Esophagus muscularis mucosa (tissue), 4 donors: ENCODE measurements around the gene ZFPM1. TPM values are rescaled to one million over a fixed set of nuclear protein-coding genes. Genes with fewer than 3 reads are reported as not detected.

Experiments
- DNase-seq: peaks from one replicate; pipeline ENCODE4 v3.0.0-alpha.2; 2017; ENCODE audit errors: extremely low spot score
- H3K27ac ChIP-seq, 4 donors: fragments of 200-600 bp; sonication (generic); replicated peaks in 1 of 4; 1 replicate in 3 of 4; 2 replicates in 1 of 4; pipeline ENCODE4 v1.5.1; 2016 to 2019; ENCODE audit warnings: mild to moderate bottlenecking in 1 of 4
- H3K27me3 ChIP-seq, 4 donors: fragments of 200-600 bp; sonication (generic); one replicate each; pipeline versions ENCODE4 v1.5.1 to v1.6.0; 2016 to 2019
- H3K36me3 ChIP-seq, 4 donors: fragments of 200-600 bp; sonication (generic); one replicate each; pipeline ENCODE4 v1.5.1; 2016 to 2019
- H3K4me1 ChIP-seq, 4 donors: fragments of 200-600 bp; sonication (generic); one replicate each; pipeline ENCODE4 v1.5.1; 2016 to 2019
- H3K4me3 ChIP-seq, 4 donors: fragments of 200-600 bp; sonication (generic); 1 replicate in 2 of 4; 2 replicates in 2 of 4; pipeline ENCODE4 v1.5.1; 2016 to 2019; ENCODE audit warnings: mild to moderate bottlenecking in 4 of 4, moderate library complexity in 1 of 4
- H3K9me3 ChIP-seq, 4 donors: fragments of 200-600 bp; sonication (generic); 1 replicate in 3 of 4; 2 replicates in 1 of 4; pipeline ENCODE4 v1.5.1; 2016 to 2019
- CTCF ChIP-seq, 3 experiments: fragments of 200-600 bp in 2 of 3; fragments of 450-650 bp in 1 of 3; sonication (generic) in 2 of 3; IDR thresholded peaks; one replicate each; pipeline ENCODE4 v1.5.1; 2017 to 2019; ENCODE audit warnings: antibody characterized with exemption in 3 of 3, mild to moderate bottlenecking in 2 of 3, moderate library complexity in 1 of 3
- EP300 ChIP-seq: sonication (generic); formaldehyde crosslinking; IDR thresholded peaks from one replicate; pipeline ENCODE4 v1.6.1; 2017; ENCODE audit warnings: antibody characterized with exemption
- POLR2A ChIP-seq: fragments of 450-650 bp; IDR thresholded peaks from one replicate; pipeline ENCODE4 v1.6.1; 2017; ENCODE audit warnings: antibody characterized with exemption, moderate library complexity, mild to moderate bottlenecking, low read depth
- POLR2AphosphoS5 ChIP-seq, 2 donors: sonication (generic); formaldehyde crosslinking; IDR thresholded peaks; one replicate each; pipeline ENCODE4 v1.6.1; 2017; ENCODE audit warnings: antibody characterized with exemption in 2 of 2
- whole genome bisulfite sequencing: methylation state at CpG from one replicate; pipeline ENCODE4 v1.1.5; 2018; 5-methylcytosine and 5-hydroxymethylcytosine counted together
- intact Hi-C: fragments of 100-400 bp; cut with DNase I; formaldehyde crosslinking; loops from one replicate; pipeline ENCODE4 v1.15.1; 2023
- total RNA-seq, 4 donors: library from RNA; depleted of rRNA; stranded (reverse); fragments of >200 nt; gene quantifications; one replicate each; pipeline versions ENCODE4 v1.1.0 to v1.2.1, GENCODE V29; 2016

ZFPM1 gene
- total RNA-seq, 4 donors from 2014 or later: 0.42 to 1.4 (median 1.0) TPM

- TF ChIP-seq EP300: no peak
- TF ChIP-seq POLR2A: no peak
- TF ChIP-seq CTCF (IDR thresholded peaks at IDR 0.05): no peak
- no peak for TF ChIP-seq POLR2AphosphoS5 (IDR thresholded peaks at IDR 0.05)
- H3K4me1 ChIP-seq: no peaks in the 10 kb centered on the region
- no peaks in the 10 kb centered on the region for H3K9me3 ChIP-seq
- DNase-seq: no peak
- peaks cover 0 to 82% (median 12%) of the 10 kb centered on the region in 4 donors for H3K27me3 ChIP-seq
- no peaks in the 10 kb centered on the region for H3K36me3 ChIP-seq
- 89% methylated on average over 11 of the region's 14 CpGs for WGBS
- intact Hi-C loops: no loop called here
- H3K27ac ChIP-seq: no peak overlapping the region
- H3K4me3 ChIP-seq: no peak overlapping the region
These were observed 58.8 kb downstream of the ZFPM1 start for GRCh38 chr16:88511906-88512305.

GRCh38 chr16:88512728-88513696 is 59.9 kb downstream of the ZFPM1 start:
- no peak for TF ChIP-seq EP300
- no peak for TF ChIP-seq POLR2A
- TF ChIP-seq POLR2AphosphoS5 (IDR thresholded peaks at IDR 0.05): no peak
- no peak for TF ChIP-seq CTCF (IDR thresholded peaks at IDR 0.05)
- Histone ChIP-seq H3K27me3 (peaks cover 0 to 93% (median 13%) of the 10 kb centered on the region in 4 donors), H3K4me3 (no peak overlapping the region), H3K27ac (no peak overlapping the region), H3K9me3 (no peaks in the 10 kb centered on the region), H3K4me1 (no peaks in the 10 kb centered on the region), H3K36me3 (no peaks in the 10 kb centered on the region)
- intact Hi-C loops: no loop called here
- DNase-seq: no peak
- WGBS: 81% methylated on average over 14 of the region's 35 CpGs

GRCh38 chr16:88514070-88514469 is 61.0 kb downstream of the ZFPM1 start:
- no peak for TF ChIP-seq POLR2A
- TF ChIP-seq POLR2AphosphoS5 (IDR thresholded peaks at IDR 0.05): no peak
- TF ChIP-seq EP300: no peak
- no peak for TF ChIP-seq CTCF (IDR thresholded peaks at IDR 0.05)

GRCh38 chr16:88514526-88515232 is 61.6 kb downstream of the ZFPM1 start:
- WGBS: 81% methylated on average over 12 of the region's 19 CpGs

More at GRCh38 chr16:88514070-88514469, 61.0 kb downstream of the ZFPM1 start:
- DNase-seq: no peak
- Histone ChIP-seq H3K36me3 (no peaks in the 10 kb centered on the region), H3K27ac (no peak overlapping the region), H3K4me1 (no peaks in the 10 kb centered on the region), H3K4me3 (no peak overlapping the region), H3K9me3 (no peaks in the 10 kb centered on the region), H3K27me3 (peaks cover 0 to 97% (median 14%) of the 10 kb centered on the region in 4 donors)
- 86% methylated on average over 7 of the region's 20 CpGs for WGBS
- intact Hi-C loops: no loop called here

More at GRCh38 chr16:88514526-88515232, 61.6 kb downstream of the ZFPM1 start:
- Histone ChIP-seq H3K9me3 (no peaks in the 10 kb centered on the region), H3K4me1 (no peaks in the 10 kb centered on the region), H3K36me3 (no peaks in the 10 kb centered on the region), H3K27me3 (peaks cover 0 to 99% (median 14%) of the 10 kb centered on the region in 4 donors), H3K4me3 (no peak overlapping the region), H3K27ac (no peak overlapping the region)
- no peak for DNase-seq
- intact Hi-C loops: no loop called here
- TF ChIP-seq POLR2AphosphoS5 (IDR thresholded peaks at IDR 0.05) (no peak), CTCF (IDR thresholded peaks at IDR 0.05) (no peak), POLR2A (no peak), EP300 (no peak)
